Kasumi-1 (cell line): ENCODE measurements around the gene TRO.

Source experiments
- DNase-seq, 2 experiments: peaks; one replicate each; lab custom pipeline; 2025; lab: John Stamatoyannopoulos, UW

Gene TRO

GRCh38 chrX:54920610-54921426 lies at the start of gene TRO:
TSS of gene TRO (plus strand) at chrX:54920824. CDS start at chrX:54922247, 1,423 bp downstream.
- DNase-seq, result peak in 1 of 2 experiments; percentile 26

DNA sequence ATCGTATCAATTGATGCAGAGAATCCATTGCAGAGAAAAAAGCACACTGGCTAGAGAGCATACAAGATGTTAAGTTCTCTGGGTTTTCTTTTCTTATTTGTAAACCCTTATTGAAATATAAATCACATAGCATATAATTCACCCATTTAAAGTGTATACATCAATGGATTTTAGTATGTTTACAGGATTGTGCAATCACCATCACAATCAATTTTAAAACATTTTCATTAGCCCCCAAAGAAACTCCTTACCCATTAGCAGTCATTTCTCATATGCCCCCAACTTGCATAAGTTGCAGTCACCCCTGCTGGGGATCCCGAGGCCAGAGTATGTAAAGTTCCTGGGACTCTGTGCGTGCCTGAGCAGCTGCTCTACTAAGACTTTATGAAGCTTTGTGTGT lies 34.9 kb upstream of the TRO start:
- DNase-seq, result no peak

GRCh38 chrX:54891573-54891972 lies 29.1 kb upstream of the TRO start:
- peak; percentile 40 to 52 for DNase-seq

DNA sequence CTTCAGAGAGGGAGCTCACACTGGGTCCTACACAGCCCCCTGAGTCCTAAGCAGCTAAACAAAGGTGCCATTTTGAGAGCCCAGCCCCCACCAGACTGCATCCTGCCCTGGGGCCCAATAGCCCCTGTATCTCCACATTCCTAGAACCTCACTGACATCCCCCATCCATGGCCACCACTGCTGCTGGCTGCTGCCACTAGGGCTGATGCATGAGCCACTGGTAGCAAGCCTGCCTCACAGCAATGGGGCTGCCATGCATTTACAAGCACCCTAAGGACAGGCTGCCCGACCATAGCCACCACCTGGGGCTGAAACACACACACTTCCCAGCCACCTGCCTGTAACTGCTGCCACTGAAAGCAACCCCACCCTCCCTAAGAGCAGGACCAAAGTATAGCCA lies 26.5 kb upstream of the TRO start:
- no peak for DNase-seq

DNA sequence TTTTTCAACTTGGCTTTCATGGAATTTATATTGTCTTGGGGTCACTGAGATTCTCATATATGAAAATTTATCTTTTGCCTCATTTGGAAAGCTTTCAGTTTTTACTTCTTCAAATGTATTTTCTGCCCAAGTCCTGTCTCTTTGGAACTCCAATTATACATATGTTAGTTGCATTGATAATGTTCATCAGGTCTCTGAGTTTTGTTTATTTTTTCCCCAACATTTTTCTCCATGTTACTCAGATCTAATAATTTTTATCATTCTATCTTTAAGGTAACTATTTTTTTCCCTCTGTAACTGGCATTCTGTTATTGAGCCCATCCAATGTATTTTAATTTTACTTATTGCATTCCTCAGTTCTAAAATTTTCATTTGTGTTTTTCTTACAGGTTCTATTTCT lies 10.7 kb upstream of the TRO start:
- DNase-seq, result no peak

GRCh38 chrX:54921427-54922021 lies 900 bp downstream of the TRO start:
- DNase-seq, result peak; percentile 30 to 34

GRCh38 chrX:54922547-54922946 lies 1.9 kb downstream of the TRO start:
- no peak for DNase-seq

GRCh38 chrX:54923376-54923775 lies 2.8 kb downstream of the TRO start:
- DNase-seq, result no peak

DNA sequence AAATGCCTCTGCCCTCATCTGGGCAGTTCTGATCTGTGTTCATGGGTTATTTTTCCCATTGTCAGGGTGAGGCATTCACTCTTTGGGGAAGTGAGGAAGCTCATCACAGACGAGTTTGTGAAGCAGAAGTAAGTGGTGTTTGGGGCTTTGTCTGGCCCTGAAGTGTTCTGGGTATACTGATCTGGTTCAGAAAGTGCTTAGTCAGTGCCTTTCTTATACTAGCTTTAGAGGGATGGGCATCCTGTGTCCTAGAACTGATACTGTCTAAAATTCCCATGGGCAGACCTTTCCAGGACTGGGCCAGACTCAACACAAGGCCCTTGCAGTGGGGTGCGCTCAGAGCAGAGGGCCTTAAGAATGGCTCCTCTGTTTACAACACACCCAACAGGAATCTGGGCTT lies 6.4 kb downstream of the TRO start:
- no peak for DNase-seq

- no peak for DNase-seq
Measured at GRCh38 chrX:54928876-54929275, 8.3 kb downstream of the TRO start.

DNA sequence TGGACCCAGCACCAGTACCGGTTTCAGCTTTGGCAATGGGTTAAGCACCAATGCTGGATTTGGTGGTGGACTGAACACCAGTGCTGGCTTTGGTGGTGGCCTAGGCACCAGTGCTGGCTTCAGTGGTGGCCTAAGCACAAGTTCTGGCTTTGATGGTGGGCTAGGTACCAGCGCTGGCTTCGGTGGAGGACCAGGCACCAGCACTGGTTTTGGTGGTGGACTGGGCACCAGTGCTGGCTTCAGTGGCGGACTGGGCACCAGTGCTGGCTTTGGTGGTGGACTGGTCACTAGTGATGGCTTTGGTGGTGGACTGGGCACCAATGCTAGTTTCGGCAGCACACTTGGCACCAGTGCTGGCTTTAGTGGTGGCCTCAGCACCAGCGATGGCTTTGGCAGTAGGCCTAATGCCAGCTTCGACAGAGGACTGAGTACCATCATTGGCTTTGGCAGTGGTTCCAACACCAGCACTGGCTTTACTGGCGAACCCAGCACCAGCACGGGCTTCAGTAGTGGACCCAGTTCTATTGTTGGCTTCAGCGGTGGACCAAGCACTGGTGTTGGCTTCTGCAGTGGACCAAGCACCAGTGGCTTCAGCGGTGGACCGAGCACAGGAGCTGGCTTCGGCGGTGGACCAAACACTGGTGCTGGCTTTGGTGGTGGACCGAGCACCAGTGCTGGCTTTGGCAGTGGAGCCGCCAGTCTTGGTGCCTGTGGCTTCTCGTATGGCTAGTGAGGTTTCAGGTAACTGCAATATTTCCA lies 9.8 kb downstream of the TRO start:
- no peak for DNase-seq

GRCh38 chrX:54931107-54931506 lies 10.5 kb downstream of the TRO start:
- DNase-seq, result no peak

GRCh38 chrX:54933150-54933826 lies 12.7 kb downstream of the TRO start:
- DNase-seq, result no peak

GRCh38 chrX:54934058-54934457 lies 13.4 kb downstream of the TRO start:
- DNase-seq, result no peak

GRCh38 chrX:54934890-54935289 lies 14.3 kb downstream of the TRO start:
- no peak for DNase-seq

DNA sequence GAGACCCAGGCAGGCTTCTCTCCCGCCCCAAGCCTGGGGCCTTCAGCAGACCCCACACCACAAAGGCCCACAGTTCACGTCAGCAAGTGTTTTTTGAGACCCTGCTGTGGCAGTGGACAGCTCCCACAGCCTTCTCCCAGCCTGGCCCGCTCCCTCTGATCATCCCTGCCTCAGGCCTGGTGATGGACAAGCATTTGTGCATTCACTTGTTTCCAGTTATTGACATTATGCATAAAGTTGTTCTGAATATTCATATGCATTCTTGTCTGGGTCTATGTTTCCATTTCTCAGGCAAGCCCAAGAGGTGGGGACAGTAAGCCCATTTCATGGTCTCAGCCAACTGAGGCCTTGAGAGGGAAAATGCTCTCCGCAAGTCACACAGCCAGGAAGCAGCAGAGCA lies 14.7 kb downstream of the TRO start:
- DNase-seq, result no peak

DNA sequence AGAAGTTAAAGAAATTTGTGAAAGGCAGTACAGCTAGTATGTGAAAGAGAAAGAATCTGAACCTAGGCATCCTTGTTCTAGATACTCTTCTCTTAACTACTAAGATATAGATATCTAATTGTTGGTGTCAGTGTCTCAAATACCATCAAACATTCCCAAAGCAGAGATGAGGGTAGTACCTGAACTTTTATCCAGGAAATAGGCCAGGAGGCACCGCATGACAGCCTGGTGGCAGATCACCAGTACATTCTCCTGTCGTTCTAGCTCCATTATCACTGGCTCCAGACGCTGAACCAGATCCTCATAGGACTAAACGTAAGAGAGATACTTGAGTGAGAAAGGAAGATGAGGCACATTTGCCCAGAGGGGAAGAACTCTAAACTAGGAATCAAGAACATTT lies 16.8 kb downstream of the TRO start:
- no peak for DNase-seq

DNA sequence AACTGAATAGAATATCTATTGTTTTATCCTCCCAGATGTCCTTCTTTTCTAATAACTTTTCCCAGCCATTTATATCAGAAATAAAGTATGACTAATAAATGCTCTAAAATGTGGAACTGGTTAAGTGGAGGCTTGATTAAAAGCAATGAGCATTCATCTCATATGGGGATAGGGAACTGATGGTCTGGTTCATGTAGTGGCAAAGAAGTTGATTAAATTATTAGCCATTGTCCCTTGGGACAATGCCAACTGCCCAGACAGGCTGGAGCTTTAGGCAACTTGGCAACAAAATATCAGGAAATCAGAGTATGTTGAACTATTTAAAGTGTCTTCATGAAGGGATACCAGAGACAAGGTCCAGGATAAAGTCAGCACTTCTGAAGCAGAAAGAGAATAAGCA lies 24.2 kb downstream of the TRO start:
- no peak for DNase-seq

GRCh38 chrX:54945224-54945623 lies 24.6 kb downstream of the TRO start:
- no peak for DNase-seq

DNA sequence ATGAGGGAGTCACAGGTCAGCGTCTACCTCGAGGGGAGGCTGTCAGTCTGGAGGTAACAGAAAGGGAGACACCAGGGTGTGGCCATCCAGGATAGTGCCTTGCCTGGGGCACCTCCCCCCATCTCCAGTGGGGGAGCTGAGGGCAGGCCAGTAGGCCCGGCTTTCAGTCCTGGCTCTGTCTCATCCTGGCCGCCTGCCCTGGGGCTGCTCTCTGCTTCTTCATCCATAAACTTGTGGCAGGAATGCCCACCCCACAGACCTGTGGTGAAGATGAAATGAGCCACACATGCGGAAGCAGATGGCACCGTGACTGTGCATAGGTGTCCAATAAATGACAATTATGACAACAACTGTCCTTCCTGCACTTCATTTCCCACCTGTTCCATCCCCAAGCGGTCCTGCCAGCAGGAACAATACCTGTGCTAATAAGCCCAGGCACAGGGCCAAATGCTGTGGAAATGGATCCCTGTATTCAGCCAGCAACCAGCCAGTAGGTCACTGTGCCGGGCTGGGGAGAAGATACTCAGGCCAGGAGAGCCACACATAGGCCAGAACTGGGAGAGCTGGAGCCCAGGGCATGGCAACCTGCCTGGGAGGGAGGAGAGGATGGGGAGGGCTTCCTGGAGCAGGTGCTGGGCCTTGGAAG lies 30.2 kb downstream of the TRO start:
- no peak for DNase-seq

- DNase-seq, result no peak
Measured at GRCh38 chrX:54961750-54962149, 41.1 kb downstream of the TRO start.
